SU-DHL-6 (cell line): ENCODE measurements around the gene CHN1.

ENCODE experiments used
- EZH2phosphoT487 ChIP-seq: fragments of 200-600 bp; sonication (generic), shearing (Covaris generic); conservative IDR thresholded peaks from 2 replicates; pipeline ENCODE4 v1.6.1; 2018; ENCODE audit warnings: mild to moderate bottlenecking, antibody characterized with exemption, low read length, moderate library complexity, mixed read lengths
- TF ChIP-seq, protein P1 (sequence below): fragments of 200-600 bp; sonication (generic); IDR thresholded peaks from one replicate; pipeline ENCODE4 v1.5.1; 2017; ENCODE audit warnings: antibody characterized with exemption, mild to moderate bottlenecking, low read length, moderate library complexity; ENCODE audit not compliant: insufficient read depth, poor library complexity, severe bottlenecking

DNA sequence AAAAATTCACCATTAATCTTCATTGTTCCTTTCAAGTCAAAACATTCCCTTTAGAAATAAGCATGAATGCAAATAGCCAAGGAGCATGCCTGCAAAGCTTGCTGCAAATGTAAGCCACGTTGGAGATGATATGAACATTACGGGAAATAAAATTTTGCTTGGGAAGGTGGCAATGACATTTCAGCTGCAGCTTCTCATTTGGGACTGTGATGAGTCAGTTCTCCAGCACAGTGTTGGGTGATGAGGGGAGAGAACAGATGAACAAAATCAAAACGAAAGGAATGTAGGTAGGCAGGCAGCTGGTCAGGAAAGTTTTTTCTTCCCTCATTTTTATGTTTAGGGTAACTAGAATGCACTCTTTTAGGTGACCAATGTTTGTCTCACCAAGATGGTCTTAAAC, 175.6 kb downstream of the CHN1 start:
- TF ChIP-seq, protein P1, sequence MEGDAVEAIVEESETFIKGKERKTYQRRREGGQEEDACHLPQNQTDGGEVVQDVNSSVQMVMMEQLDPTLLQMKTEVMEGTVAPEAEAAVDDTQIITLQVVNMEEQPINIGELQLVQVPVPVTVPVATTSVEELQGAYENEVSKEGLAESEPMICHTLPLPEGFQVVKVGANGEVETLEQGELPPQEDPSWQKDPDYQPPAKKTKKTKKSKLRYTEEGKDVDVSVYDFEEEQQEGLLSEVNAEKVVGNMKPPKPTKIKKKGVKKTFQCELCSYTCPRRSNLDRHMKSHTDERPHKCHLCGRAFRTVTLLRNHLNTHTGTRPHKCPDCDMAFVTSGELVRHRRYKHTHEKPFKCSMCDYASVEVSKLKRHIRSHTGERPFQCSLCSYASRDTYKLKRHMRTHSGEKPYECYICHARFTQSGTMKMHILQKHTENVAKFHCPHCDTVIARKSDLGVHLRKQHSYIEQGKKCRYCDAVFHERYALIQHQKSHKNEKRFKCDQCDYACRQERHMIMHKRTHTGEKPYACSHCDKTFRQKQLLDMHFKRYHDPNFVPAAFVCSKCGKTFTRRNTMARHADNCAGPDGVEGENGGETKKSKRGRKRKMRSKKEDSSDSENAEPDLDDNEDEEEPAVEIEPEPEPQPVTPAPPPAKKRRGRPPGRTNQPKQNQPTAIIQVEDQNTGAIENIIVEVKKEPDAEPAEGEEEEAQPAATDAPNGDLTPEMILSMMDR: no peak
- TF ChIP-seq EZH2phosphoT487: no peak
